A549 (cell line): Measurements from ENCODE around the gene AEBP1. TPM values are rescaled to one million over a fixed set of nuclear protein-coding genes. Genes with fewer than 3 reads are reported as not detected.

Experiments used
- ATAC-seq, 2 experiments: fragments of 200-7000 bp in 1 of 2; fragments of >200 bp in 1 of 2; cut with Nextera tagmentation in 1 of 2; cut with Tn5 transposase in 1 of 2; 3 replicates each; pipeline versions ENCODE4 v1.8.0 to v1.9.1; 2018 to 2020; ENCODE audit warnings: mild to moderate bottlenecking in 1 of 2, moderate library complexity in 1 of 2
- CTCF ChIA-PET: fragments of 300-600 bp; sonication (Branson Sonifier 250); formaldehyde crosslinking; extraction: SDS; loops from one replicate; lab custom pipeline; 2021; ENCODE audit warnings: antibody characterized with exemption, inconsistent platforms; lab: Yijun Ruan, JAX
- POLR2A ChIA-PET: fragments of 350-600 bp; formaldehyde crosslinking; extraction: SDS; loops from one replicate; lab custom pipeline; 2021; ENCODE audit warnings: antibody characterized with exemption, inconsistent platforms; lab: Yijun Ruan, JAX
- DNase-seq, 2 experiments: peaks; one replicate each; pipeline versions ENCODE4 v3.0.0 to v3.0.0-alpha.2; 2011 to 2016; ENCODE audit warnings: low read depth in 1 of 2, low spot score in 1 of 2
- FAIRE-seq: peaks from 2 replicates; lab custom pipeline; 2011; peaks lifted over from hg19 to GRCh38; lab: Jason Lieb, UNC
- H3K27ac ChIP-seq, 2 experiments: fragments of >200 bp; sonication (Bioruptor Twin); formaldehyde crosslinking; 3 replicates each; pipeline ENCODE4 v1.5.1; 2016 to 2017
- H3K4me1 ChIP-seq: fragments of >200 bp; sonication (Bioruptor Twin); formaldehyde crosslinking; 3 replicates; pipeline ENCODE4 v1.6.1; 2016
- H3K4me2 ChIP-seq: fragments of >200 bp; sonication (Bioruptor Twin); formaldehyde crosslinking; 3 replicates; pipeline ENCODE4 v1.6.1; 2016
- H3K4me3 ChIP-seq: fragments of >200 bp; sonication (Bioruptor Twin); formaldehyde crosslinking; 3 replicates; pipeline ENCODE4 v1.5.1; 2016
- H3K9me3 ChIP-seq: fragments of >200 bp; sonication (Bioruptor Twin); formaldehyde crosslinking; 3 replicates; pipeline ENCODE4 v1.6.1; 2016
- BHLHE40 ChIP-seq: IDR thresholded peaks from 2 replicates; pipeline ENCODE4 v1.6.1; 2012; ENCODE audit warnings: low read depth, low read length, inconsistent platforms
- CEBPB ChIP-seq, 2 experiments: fragments of >200 bp in 1 of 2; sonication (Bioruptor Twin) in 1 of 2; formaldehyde crosslinking in 1 of 2; IDR thresholded peaks; 2 replicates each; pipeline ENCODE4 v1.6.1; 2012 to 2016
- CHD2 ChIP-seq: fragments of 150-350 bp; IDR thresholded peaks from 2 replicates; pipeline ENCODE4 v1.6.1; 2014; ENCODE audit warnings: low read length; ENCODE audit not compliant: partially characterized antibody
- CHD4 ChIP-seq: fragments of 200-600 bp; sonication (generic); IDR thresholded peaks from 2 replicates; pipeline ENCODE4 v1.6.1; 2016; ENCODE audit warnings: antibody characterized with exemption, mild to moderate bottlenecking, borderline replicate concordance
- E2F6 ChIP-seq: IDR thresholded peaks from 2 replicates; pipeline ENCODE4 v1.6.1; 2012; ENCODE audit warnings: low read depth, borderline replicate concordance
- EHMT2 ChIP-seq: fragments of 200-600 bp; sonication (generic); IDR thresholded peaks from 2 replicates; pipeline ENCODE4 v1.6.1; 2016; ENCODE audit warnings: antibody characterized with exemption, low read depth, mild to moderate bottlenecking, moderate library complexity
- FOXS1 ChIP-seq: fragments of 250-450 bp; sonication (Bioruptor Pico); IDR thresholded peaks from 2 replicates; pipeline ENCODE4 v1.5.0; 2020; ENCODE audit warnings: mild to moderate bottlenecking, moderate library complexity
- GATA3 ChIP-seq: IDR thresholded peaks from 2 replicates; pipeline ENCODE4 v1.6.1; 2012; ENCODE audit warnings: borderline replicate concordance
- HEYL ChIP-seq: fragments of 250-450 bp; sonication (Bioruptor Pico); IDR thresholded peaks from 2 replicates; pipeline ENCODE4 v1.8.0; 2021; ENCODE audit warnings: mild to moderate bottlenecking, moderate library complexity
- HOXA7 ChIP-seq: fragments of 250-450 bp; sonication (Bioruptor Pico); IDR thresholded peaks from 2 replicates; pipeline ENCODE4 v1.5.0; 2020; ENCODE audit warnings: mild to moderate bottlenecking, moderate library complexity
- HOXB13 ChIP-seq: fragments of 250-450 bp; sonication (Bioruptor Pico); IDR thresholded peaks from 2 replicates; pipeline ENCODE4 v1.5.0; 2020; ENCODE audit warnings: low read depth, mild to moderate bottlenecking, moderate library complexity
- HOXB5 ChIP-seq: fragments of 250-450 bp; sonication (Bioruptor Pico); IDR thresholded peaks from 2 replicates; pipeline ENCODE4 v1.5.0; 2020; ENCODE audit warnings: mild to moderate bottlenecking, moderate library complexity
- JUNB ChIP-seq: fragments of >200 bp; sonication (Bioruptor Twin); formaldehyde crosslinking; IDR thresholded peaks from 2 replicates; pipeline ENCODE4 v1.6.1; 2016
- KDM1A ChIP-seq: fragments of 200-600 bp; sonication (generic); IDR thresholded peaks from 2 replicates; pipeline ENCODE4 v1.6.1; 2016; ENCODE audit warnings: low read depth, mild to moderate bottlenecking
- KDM5A ChIP-seq: fragments of 200-600 bp; sonication (generic); IDR thresholded peaks from 2 replicates; pipeline ENCODE4 v1.6.1; 2016; ENCODE audit warnings: antibody characterized with exemption, mild to moderate bottlenecking
- MAZ ChIP-seq: fragments of 150-350 bp; IDR thresholded peaks from 2 replicates; pipeline ENCODE4 v1.6.1; 2014; ENCODE audit warnings: antibody characterized with exemption, low read depth, low read length, borderline replicate concordance
- MYC ChIP-seq: IDR thresholded peaks from 2 replicates; pipeline ENCODE4 v1.6.1; 2012; ENCODE audit warnings: mild to moderate bottlenecking, inconsistent platforms, low read length, improper control_type of control experiment, borderline replicate concordance
- NFE2L2 ChIP-seq: fragments of 150-350 bp; conservative IDR thresholded peaks from 2 replicates; pipeline ENCODE4 v1.6.1; 2014; ENCODE audit warnings: low read length
- PHF8 ChIP-seq: fragments of 200-600 bp; sonication (generic); IDR thresholded peaks from 2 replicates; pipeline ENCODE4 v1.6.1; 2016; ENCODE audit warnings: low read depth, mild to moderate bottlenecking, antibody characterized with exemption, moderate library complexity, borderline replicate concordance
- POLR2A ChIP-seq: IDR thresholded peaks from 2 replicates; pipeline ENCODE4 v1.6.1; 2012; ENCODE audit warnings: mild to moderate bottlenecking, low read length
- RAD21 ChIP-seq, 2 experiments: fragments of >200 bp in 1 of 2; sonication (Bioruptor Twin) in 1 of 2; formaldehyde crosslinking in 1 of 2; IDR thresholded peaks in 1 of 2; conservative IDR thresholded peaks in 1 of 2; 2 replicates in 1 of 2; 3 replicates in 1 of 2; pipeline ENCODE4 v1.6.1; 2012 to 2018; ENCODE audit warnings: inconsistent platforms in 1 of 2
- RCOR1 ChIP-seq: fragments of 150-350 bp; IDR thresholded peaks from 2 replicates; pipeline ENCODE4 v1.6.1; 2014; ENCODE audit warnings: antibody characterized with exemption, low read length, low read depth
- SMC3 ChIP-seq: fragments of >200 bp; sonication (Bioruptor Twin); formaldehyde crosslinking; IDR thresholded peaks from 3 replicates; pipeline ENCODE4 v1.6.1; 2018; ENCODE audit warnings: inconsistent platforms
- SREBF2 ChIP-seq: fragments of 450-650 bp; IDR thresholded peaks from 2 replicates; pipeline ENCODE4 v1.6.1; 2014; ENCODE audit warnings: mild to moderate bottlenecking, moderate library complexity
- ZFP36 ChIP-seq: fragments of 450-650 bp; IDR thresholded peaks from 2 replicates; pipeline ENCODE4 v1.6.1; 2014; ENCODE audit warnings: borderline replicate concordance; ENCODE audit not compliant: partially characterized antibody
- WGBS: methylation state at CpG from one replicate; pipeline ENCODE4 v1.1.6; 2017; ENCODE audit errors: missing lambda C conversion rate; 5-methylcytosine and 5-hydroxymethylcytosine counted together
- polyA plus RNA-seq, 4 experiments: library from polyadenylated mRNA; depleted of rRNA in 3 of 4; stranded (reverse); fragments of >200 nt; fragmentation: RNase III in 1 of 4; extraction: RNeasy Plus Mini Kit Qiagen cat#74134 plus additional on column Dnase treatment in 1 of 4; gene quantifications; 2 replicates in 3 of 4; 3 replicates in 1 of 4; pipeline ENCODE4 v1.2.3, GENCODE V29; 2011 to 2017
- TF ChIP-seq, protein P1 (sequence below): fragments of >200 bp; sonication (Bioruptor Twin); formaldehyde crosslinking; IDR thresholded peaks from 3 replicates; pipeline ENCODE4 v1.5.1; 2016
- TF ChIP-seq, protein P2 (sequence below): fragments of 250-450 bp; sonication (Bioruptor Pico); IDR thresholded peaks from 2 replicates; pipeline ENCODE4 v1.5.0; 2021; ENCODE audit warnings: mild to moderate bottlenecking, moderate library complexity, borderline replicate concordance

The AEBP1 gene
- polyA plus RNA-seq, 2 of the 4 experiments (the other 2 are of a cell fraction) = not detected

- POLR2A ChIA-PET = no interaction called here
- WGBS = 98% methylated on average over 5 of the region's 13 CpGs
- no peak overlapping the region for H3K4me2 ChIP-seq
- H3K9me3 ChIP-seq = no peaks in the 10 kb centered on the region
- DNase-seq (no peak), ATAC-seq (no peak), FAIRE-seq (no peak)
- H3K27ac ChIP-seq = no peak overlapping the region
- H3K4me3 ChIP-seq = no peak overlapping the region
- peaks cover 16% of the 10 kb centered on the region for H3K4me1 ChIP-seq
- TF ChIP-seq BHLHE40 = no peak
- CTCF ChIA-PET = interaction anchor here (1.6 to 1.8 kb wide), 2 partner anchors 16 to 55 kb away, joined by 4 to 7 read pairs; no protein-coding TSS in a partner anchor
These were observed 29.8 kb upstream of the AEBP1 start for GRCh38 chr7:44074349-44074695.

GRCh38 chr7:44075296-44076075 lies 28.7 kb upstream of the AEBP1 start:
- Histone ChIP-seq H3K27ac (no peak overlapping the region), H3K9me3 (no peaks in the 10 kb centered on the region), H3K4me2 (no peak overlapping the region), H3K4me3 (no peak overlapping the region), H3K4me1 (peaks cover 16% of the 10 kb centered on the region)
- FAIRE-seq (no peak), ATAC-seq (no peak), DNase-seq (no peak)
- WGBS = 94% methylated on average over 17 of the region's 17 CpGs
- POLR2A ChIA-PET = no interaction called here
- CTCF ChIA-PET = interaction anchor here (0.7 to 1.8 kb wide), 8 partner anchors 8 to 165 kb away, joined by 3 to 8 read pairs (median 4); no protein-coding TSS in a partner anchor
- TF ChIP-seq RAD21 (conservative IDR thresholded peaks at IDR 0.05 in 1 of 2, IDR thresholded peaks at IDR 0.05 in 1 of 2) (no peak), SREBF2 (no peak), NFE2L2 (no peak), MAZ (no peak), RCOR1 (no peak), KDM1A (no peak), POLR2A (no peak), HEYL (CRISPR knock-in tag) (no peak), CHD2 (no peak), HOXB5 (CRISPR knock-in tag) (no peak), EHMT2 (no peak), MYC (no peak), PHF8 (no peak), CEBPB (IDR thresholded peaks at IDR 0.05) (no peak), CHD4 (no peak), FOXS1 (CRISPR knock-in tag) (no peak), KDM5A (no peak), HOXB13 (CRISPR knock-in tag) (no peak), JUNB (no peak)
- TF ChIP-seq, protein P1, sequence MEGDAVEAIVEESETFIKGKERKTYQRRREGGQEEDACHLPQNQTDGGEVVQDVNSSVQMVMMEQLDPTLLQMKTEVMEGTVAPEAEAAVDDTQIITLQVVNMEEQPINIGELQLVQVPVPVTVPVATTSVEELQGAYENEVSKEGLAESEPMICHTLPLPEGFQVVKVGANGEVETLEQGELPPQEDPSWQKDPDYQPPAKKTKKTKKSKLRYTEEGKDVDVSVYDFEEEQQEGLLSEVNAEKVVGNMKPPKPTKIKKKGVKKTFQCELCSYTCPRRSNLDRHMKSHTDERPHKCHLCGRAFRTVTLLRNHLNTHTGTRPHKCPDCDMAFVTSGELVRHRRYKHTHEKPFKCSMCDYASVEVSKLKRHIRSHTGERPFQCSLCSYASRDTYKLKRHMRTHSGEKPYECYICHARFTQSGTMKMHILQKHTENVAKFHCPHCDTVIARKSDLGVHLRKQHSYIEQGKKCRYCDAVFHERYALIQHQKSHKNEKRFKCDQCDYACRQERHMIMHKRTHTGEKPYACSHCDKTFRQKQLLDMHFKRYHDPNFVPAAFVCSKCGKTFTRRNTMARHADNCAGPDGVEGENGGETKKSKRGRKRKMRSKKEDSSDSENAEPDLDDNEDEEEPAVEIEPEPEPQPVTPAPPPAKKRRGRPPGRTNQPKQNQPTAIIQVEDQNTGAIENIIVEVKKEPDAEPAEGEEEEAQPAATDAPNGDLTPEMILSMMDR = no peak

DNA sequence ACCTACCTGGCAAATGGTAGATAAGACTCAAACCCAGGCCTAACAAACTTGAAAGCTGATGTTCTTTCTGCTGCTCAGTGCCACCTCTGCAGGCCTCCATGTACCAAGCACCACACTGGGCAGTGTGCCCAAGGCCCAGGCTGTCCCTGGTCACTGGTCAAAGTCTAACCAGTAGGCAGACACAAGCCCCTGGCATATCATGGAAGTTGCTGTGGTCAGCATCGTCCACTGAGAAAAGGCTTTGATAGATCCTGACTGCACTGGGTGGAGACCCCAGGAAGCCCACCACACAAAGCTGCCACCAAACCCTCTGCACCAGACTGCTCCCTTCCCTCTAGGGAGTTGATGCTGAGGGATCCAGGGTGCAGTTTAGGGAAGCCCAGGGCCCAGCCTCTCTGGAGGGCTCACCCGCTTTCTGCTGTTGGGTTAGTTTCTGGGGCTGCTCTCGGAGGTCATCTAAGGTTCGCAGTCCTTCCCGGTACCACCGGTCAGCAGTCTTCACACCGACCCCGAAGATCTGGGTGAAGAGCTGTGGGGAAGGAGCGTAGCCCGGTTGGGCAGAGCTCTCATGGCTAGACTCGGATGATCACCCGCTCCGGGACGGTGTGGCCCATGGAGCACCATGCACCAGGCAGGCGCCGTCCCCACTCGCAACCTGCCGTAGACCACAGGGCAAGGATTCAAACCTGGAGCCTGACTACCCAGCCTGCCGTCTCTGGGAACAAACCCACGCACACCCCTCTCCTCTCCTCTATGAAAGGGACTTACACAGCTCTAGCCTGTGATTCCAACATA lies 27.8 kb upstream of the AEBP1 start:
- POLR2A ChIA-PET = no interaction called here
- no peak for FAIRE-seq
- WGBS = 93% methylated on average over 19 of the region's 20 CpGs

More for the DNA sequence above, 27.8 kb upstream of the AEBP1 start:
- Histone ChIP-seq H3K4me3 (no peak overlapping the region), H3K27ac (no peak overlapping the region), H3K4me1 (peaks cover 18% of the 10 kb centered on the region), H3K4me2 (no peak overlapping the region), H3K9me3 (no peaks in the 10 kb centered on the region)
- TF ChIP-seq POLR2A (no peak), ZFP36 (no peak), E2F6 (no peak), SMC3 (no peak), HOXA7 (CRISPR knock-in tag) (no peak), GATA3 (no peak)
- TF ChIP-seq, protein P2, sequence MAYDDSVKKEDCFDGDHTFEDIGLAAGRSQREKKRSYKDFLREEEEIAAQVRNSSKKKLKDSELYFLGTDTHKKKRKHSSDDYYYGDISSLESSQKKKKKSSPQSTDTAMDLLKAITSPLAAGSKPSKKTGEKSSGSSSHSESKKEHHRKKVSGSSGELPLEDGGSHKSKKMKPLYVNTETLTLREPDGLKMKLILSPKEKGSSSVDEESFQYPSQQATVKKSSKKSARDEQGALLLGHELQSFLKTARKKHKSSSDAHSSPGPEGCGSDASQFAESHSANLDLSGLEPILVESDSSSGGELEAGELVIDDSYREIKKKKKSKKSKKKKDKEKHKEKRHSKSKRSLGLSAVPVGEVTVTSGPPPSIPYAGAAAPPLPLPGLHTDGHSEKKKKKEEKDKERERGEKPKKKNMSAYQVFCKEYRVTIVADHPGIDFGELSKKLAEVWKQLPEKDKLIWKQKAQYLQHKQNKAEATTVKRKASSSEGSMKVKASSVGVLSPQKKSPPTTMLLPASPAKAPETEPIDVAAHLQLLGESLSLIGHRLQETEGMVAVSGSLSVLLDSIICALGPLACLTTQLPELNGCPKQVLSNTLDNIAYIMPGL = no peak
- DNase-seq = no peak
- no peak for ATAC-seq
- CTCF ChIA-PET = interaction anchor here (0.7 to 1.8 kb wide), 5 partner anchors 9 to 164 kb away, joined by 4 to 8 read pairs (median 4); no protein-coding TSS in a partner anchor
